ENCODE measurements around the gene PPY. TPM values are rescaled to one million over a fixed set of nuclear protein-coding genes. Genes with fewer than 3 reads are reported as not detected.
"Not testable (repeated sequence)": the region's sequence is repeated elsewhere in the genome, so short reads cannot be mapped to it uniquely, and the experiment has no call there.

The PPY gene
- total RNA-seq, 1 experiment from 2014 or later, result not detected

DNA sequence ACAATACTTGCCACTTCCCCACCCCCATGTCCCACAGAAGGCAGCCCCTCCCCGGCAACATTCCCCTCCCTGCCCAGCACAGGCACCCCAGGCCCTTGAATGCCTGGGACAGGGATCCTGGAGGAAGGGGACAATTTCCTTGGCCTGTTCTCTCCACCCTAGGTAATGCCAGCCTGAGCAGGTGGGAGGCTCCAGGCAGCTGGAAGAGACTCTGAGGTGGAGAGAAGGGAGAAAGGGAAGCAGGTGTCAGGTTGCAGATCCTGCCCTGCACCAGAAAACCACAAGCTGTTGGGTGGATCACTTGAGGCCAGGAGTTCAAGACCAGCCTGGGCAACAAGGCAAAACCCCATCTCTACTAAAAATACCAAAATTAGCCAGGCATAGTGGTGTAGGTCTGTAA, 43.8 kb downstream of the PPY start:
- Mint-ChIP-seq H3K27me3 (ENCODE audit: low read depth) (peaks cover 15% of the 10 kb centered on the region), H3K27ac (no peak overlapping the region), H3K36me3 (peaks cover 9% of the 10 kb centered on the region; the same call in 1 of the 2 replicates), H3K4me3 (peak overlapping the region; percentile 75), H3K9me3 (no peaks in the 10 kb centered on the region), H3K4me1 (peaks cover 45% of the 10 kb centered on the region)
- POLR2A ChIA-PET, result no interaction called here
- ATAC-seq, result no peak
- CTCF ChIA-PET, result interaction anchor here (1.1 to 4.4 kb wide), 3 partner anchors 11 to 45 kb away, joined by 4 to 33 read pairs (median 11); no protein-coding TSS in a partner anchor
- peak; percentile 23 for DNase-seq (ENCODE audit: low spot score)
- TF ChIP-seq TCF7 (CRISPR knock-in tag; IDR thresholded peaks at IDR 0.05; ENCODE audit: low read depth) (no peak), TP53 (CRISPR knock-in tag; IDR thresholded peaks at IDR 0.05) (no peak), NFYB (CRISPR knock-in tag; conservative IDR thresholded peaks at IDR 0.05; ENCODE audit: low read depth) (no peak), NR1H2 (CRISPR knock-in tag; IDR thresholded peaks at IDR 0.05) (no peak)
- TF ChIP-seq, protein P1, sequence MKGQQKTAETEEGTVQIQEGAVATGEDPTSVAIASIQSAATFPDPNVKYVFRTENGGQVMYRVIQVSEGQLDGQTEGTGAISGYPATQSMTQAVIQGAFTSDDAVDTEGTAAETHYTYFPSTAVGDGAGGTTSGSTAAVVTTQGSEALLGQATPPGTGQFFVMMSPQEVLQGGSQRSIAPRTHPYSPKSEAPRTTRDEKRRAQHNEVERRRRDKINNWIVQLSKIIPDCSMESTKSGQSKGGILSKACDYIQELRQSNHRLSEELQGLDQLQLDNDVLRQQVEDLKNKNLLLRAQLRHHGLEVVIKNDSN (CRISPR knock-in tag; IDR thresholded peaks at IDR 0.05), result no peak
- TF ChIP-seq, protein P2, sequence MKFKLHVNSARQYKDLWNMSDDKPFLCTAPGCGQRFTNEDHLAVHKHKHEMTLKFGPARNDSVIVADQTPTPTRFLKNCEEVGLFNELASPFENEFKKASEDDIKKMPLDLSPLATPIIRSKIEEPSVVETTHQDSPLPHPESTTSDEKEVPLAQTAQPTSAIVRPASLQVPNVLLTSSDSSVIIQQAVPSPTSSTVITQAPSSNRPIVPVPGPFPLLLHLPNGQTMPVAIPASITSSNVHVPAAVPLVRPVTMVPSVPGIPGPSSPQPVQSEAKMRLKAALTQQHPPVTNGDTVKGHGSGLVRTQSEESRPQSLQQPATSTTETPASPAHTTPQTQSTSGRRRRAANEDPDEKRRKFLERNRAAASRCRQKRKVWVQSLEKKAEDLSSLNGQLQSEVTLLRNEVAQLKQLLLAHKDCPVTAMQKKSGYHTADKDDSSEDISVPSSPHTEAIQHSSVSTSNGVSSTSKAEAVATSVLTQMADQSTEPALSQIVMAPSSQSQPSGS (CRISPR knock-in tag; IDR thresholded peaks at IDR 0.05; ENCODE audit: borderline replicate concordance, low read depth), result no peak

- CTCF ChIA-PET, result interaction anchor here (4.4 kb wide), 1 partner anchor 11 kb away, joined by 33 read pairs; no protein-coding TSS in a partner anchor
These were observed 44.4 kb downstream of the PPY start for GRCh38 chr17:43897831-43898230.

GRCh38 chr17:43894494-43894893, 47.8 kb downstream of the PPY start:
- DNase-seq (ENCODE audit: low spot score); ATAC-seq; H3K27ac Mint-ChIP-seq; H3K27me3 Mint-ChIP-seq (ENCODE audit: low read depth); POLR2A ChIA-PET; H3K4me3 Mint-ChIP-seq; H3K9me3 Mint-ChIP-seq: not testable (repeated sequence)
- CTCF ChIA-PET, result interaction anchor here (1.4 to 2.9 kb wide), 2 partner anchors 12 to 48 kb away, joined by 5 to 12 read pairs; partner anchors contain the start of gene CD300LG
- peak; percentile 44; the same call in 1 of the 2 replicates for TF ChIP-seq ZNF121 (CRISPR knock-in tag; IDR thresholded peaks at IDR 0.05)
- Mint-ChIP-seq H3K36me3 (peaks cover 13% of the 10 kb centered on the region), H3K4me1 (peaks cover 50% of the 10 kb centered on the region)

More at GRCh38 chr17:43897831-43898230, 44.4 kb downstream of the PPY start:
- Mint-ChIP-seq H3K4me1 (peaks cover 51% of the 10 kb centered on the region), H3K27me3 (ENCODE audit: low read depth) (peaks cover 13% of the 10 kb centered on the region), H3K4me3 (no peak overlapping the region), H3K36me3 (peaks cover 9% of the 10 kb centered on the region; the same call in 1 of the 2 replicates), H3K27ac (no peak overlapping the region), H3K9me3 (no peaks in the 10 kb centered on the region)
- TF ChIP-seq TEAD1 (CRISPR knock-in tag; IDR thresholded peaks at IDR 0.05) (no peak), NR2C2 (CRISPR knock-in tag; IDR thresholded peaks at IDR 0.05) (no peak), GTF2I (CRISPR knock-in tag; conservative IDR thresholded peaks at IDR 0.05) (no peak)
- no peak for ATAC-seq
- POLR2A ChIA-PET, result no interaction called here
- DNase-seq (ENCODE audit: low spot score), result no peak

- ChIA-PET CTCF (interaction anchor here (1.0 to 4.3 kb wide), 8 partner anchors 9 to 409 kb away, joined by 3 to 49 read pairs (median 5); partner anchors contain the start of genes CD300LG, DHX8 and MPP2), POLR2A (no interaction called here)
- no peak for DNase-seq (ENCODE audit: low spot score)
- Mint-ChIP-seq H3K4me1 (peaks cover 36% of the 10 kb centered on the region), H3K27me3 (ENCODE audit: low read depth) (no peaks in the 10 kb centered on the region), H3K4me3 (peak overlapping the region; percentile 37), H3K27ac (peak overlapping the region; percentile 94), H3K36me3 (peaks cover 13% of the 10 kb centered on the region), H3K9me3 (no peaks in the 10 kb centered on the region)
- ATAC-seq, result peak; percentile 6; the same call in 1 of the 2 replicates
- no peak for TF ChIP-seq HMGA2 (CRISPR knock-in tag; IDR thresholded peaks at IDR 0.05)
- TF ChIP-seq NFATC4 (CRISPR knock-in tag; IDR thresholded peaks at IDR 0.05), result no peak
- TF ChIP-seq, protein P2 (CRISPR knock-in tag; IDR thresholded peaks at IDR 0.05; ENCODE audit: borderline replicate concordance, low read depth), result no peak
These were observed 49.7 kb downstream of the PPY start for GRCh38 chr17:43892647-43892952.
